K562 (cell line): Measurements from ENCODE around the gene FNDC4.

Experiments
- CEBPB ChIP-seq: fragments of 450-650 bp; IDR thresholded peaks from 2 replicates; pipeline ENCODE4 v1.6.1; 2016; ENCODE audit warnings: missing genetic modification characterization, missing compliant biosample characterization
- CTCF ChIP-seq, 3 experiments: IDR thresholded peaks in 2 of 3; conservative IDR thresholded peaks in 1 of 3; 2 replicates each; pipeline ENCODE4 v1.5.1; 2011 to 2012; ENCODE audit warnings: low read length in 3 of 3, mild to moderate bottlenecking in 3 of 3, control low read depth in 2 of 3, improper control_type of control experiment in 1 of 3, inconsistent platforms in 1 of 3, low read depth in 1 of 3, mixed read lengths in 1 of 3, moderate library complexity in 1 of 3; ENCODE audit not compliant: insufficient read depth in 2 of 3
- KLF16 ChIP-seq: IDR thresholded peaks from 2 replicates; pipeline ENCODE4 v1.6.1; 2016; ENCODE audit warnings: antibody characterized with exemption
- REST ChIP-seq, 2 experiments: fragments of 450-650 bp; formaldehyde crosslinking in 1 of 2; IDR thresholded peaks; 2 replicates each; pipeline versions ENCODE4 v1.4.0 to v1.6.1; 2014 to 2020; ENCODE audit warnings: mild to moderate bottlenecking in 2 of 2, borderline replicate concordance in 1 of 2, low read depth in 1 of 2
- ZSCAN32 ChIP-seq: fragments of 450-650 bp; formaldehyde crosslinking; IDR thresholded peaks from 2 replicates; pipeline ENCODE4 v1.4.0; 2020; ENCODE audit warnings: mild to moderate bottlenecking, moderate library complexity

DNA sequence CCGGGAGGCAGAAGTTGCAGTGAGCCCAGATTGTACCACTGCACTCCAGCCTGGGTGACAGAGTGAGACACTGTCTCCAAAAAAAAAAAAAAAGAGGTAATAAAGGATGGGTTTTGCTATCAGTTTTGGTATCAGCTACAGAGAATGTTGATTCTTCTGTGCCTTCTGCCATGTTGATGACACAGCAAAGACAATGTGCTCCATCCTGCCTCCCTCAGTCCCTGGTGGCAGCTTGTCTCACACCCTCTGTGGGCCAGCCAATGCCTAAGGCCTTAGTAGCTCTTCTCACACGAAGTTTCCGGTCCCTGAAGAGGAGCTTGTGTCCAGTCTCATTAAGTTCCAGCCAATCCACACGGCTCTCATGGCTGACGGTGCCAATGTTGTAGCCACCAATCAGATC is 23.0 kb downstream of the FNDC4 start:
- TF ChIP-seq REST (IDR thresholded peaks at IDR 0.05; ENCODE audit: borderline replicate concordance) (no peak), REST (CRISPR knock-in tag; IDR thresholded peaks at IDR 0.05; ENCODE audit: low read depth) (no peak), CEBPB (no peak), ZSCAN32 (no peak), KLF16 (no peak), CTCF (IDR thresholded peaks at IDR 0.05 in 2 of 3, conservative IDR thresholded peaks at IDR 0.05 in 1 of 3; ENCODE audit: insufficient read depth in 2 of 3, low read depth in 1 of 3, low read length in 3 of 3) (0 out of 6 replicates have a peak, but pooled peaks of 1 of the 3 experiments have one; percentile 15)
